HG03432 (cell line): Measurements from ENCODE around the gene STAMBP.
"Not testable (repeated sequence)": the region's sequence is repeated elsewhere in the genome, so short reads cannot be mapped to it uniquely, and the experiment has no call there.

Source experiments
- ATAC-seq: cut with Tn5 transposase; IDR thresholded peaks from one replicate; pipeline ENCODE4 v1.9.1; 2021; ENCODE audit warnings: mild to moderate bottlenecking, moderate library complexity; ENCODE audit not compliant: unreplicated experiment

The STAMBP gene

GRCh38 chr2:73836141-73836943, 7.6 kb downstream of the STAMBP start:
- ATAC-seq: no peak

- ATAC-seq: no peak
Observed at GRCh38 chr2:73837847-73838585, 9.3 kb downstream of the STAMBP start.

GRCh38 chr2:73838889-73839534, 10.3 kb downstream of the STAMBP start:
- no peak for ATAC-seq

- ATAC-seq: no peak
Observed at GRCh38 chr2:73839653-73840411, 11.1 kb downstream of the STAMBP start.

GRCh38 chr2:73841912-73842738, 13.4 kb downstream of the STAMBP start:
- ATAC-seq: no peak

- ATAC-seq: no peak
Observed at GRCh38 chr2:73842739-73843019, 13.9 kb downstream of the STAMBP start.

- ATAC-seq: no peak
Observed at GRCh38 chr2:73844087-73844486, 15.3 kb downstream of the STAMBP start.

- no peak for ATAC-seq
Observed at GRCh38 chr2:73850009-73850408, 21.2 kb downstream of the STAMBP start.

- ATAC-seq: no peak
Observed at GRCh38 chr2:73851274-73851673, 22.5 kb downstream of the STAMBP start.

GRCh38 chr2:73852020-73852419, 23.3 kb downstream of the STAMBP start:
- no peak for ATAC-seq

- ATAC-seq: no peak
Observed at GRCh38 chr2:73855526-73855925, 26.8 kb downstream of the STAMBP start.

- no peak for ATAC-seq
Observed at GRCh38 chr2:73856214-73856613, 27.5 kb downstream of the STAMBP start.

GRCh38 chr2:73859721-73860586, 31.2 kb downstream of the STAMBP start:
- no peak for ATAC-seq

- ATAC-seq: no peak
Observed at GRCh38 chr2:73862987-73863386, 34.2 kb downstream of the STAMBP start.

- no peak for ATAC-seq
Observed at GRCh38 chr2:73868204-73868978, 39.6 kb downstream of the STAMBP start.

- no peak for ATAC-seq
Observed at GRCh38 chr2:73870084-73870483, 41.3 kb downstream of the STAMBP start.

GRCh38 chr2:73877071-73877802, 48.5 kb downstream of the STAMBP start:
- ATAC-seq: no peak

- ATAC-seq: not testable (repeated sequence)
Observed at GRCh38 chr2:73877984-73878383, 49.2 kb downstream of the STAMBP start.
